Measurements from ENCODE around the gene ATP8B4.

DNA sequence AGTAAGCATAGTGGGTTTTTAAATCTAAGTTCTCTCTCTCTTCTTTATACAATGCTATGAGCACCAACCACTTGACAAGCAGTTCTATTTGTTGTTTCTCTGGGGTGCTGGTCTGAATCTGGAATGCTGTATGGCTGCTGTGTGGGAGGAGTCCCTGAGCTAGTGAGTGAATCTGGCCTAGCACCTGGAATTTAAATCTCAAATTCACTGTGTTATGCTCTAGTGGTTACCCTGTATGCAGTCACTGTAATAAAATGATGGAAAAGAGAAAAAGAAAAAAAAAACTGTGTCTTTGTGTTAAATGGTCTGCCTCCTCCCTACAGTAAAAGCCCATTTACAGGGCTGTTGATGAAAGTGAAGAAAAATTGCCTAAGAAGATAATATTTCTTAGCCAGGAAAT is 155.0 kb downstream of the ATP8B4 start:
- TF ChIP-seq CTCF (IDR thresholded peaks at IDR 0.05) (no peak), EP300 (IDR thresholded peaks at IDR 0.05) (no peak), POLR2A (IDR thresholded peaks at IDR 0.05) (no peak)

Measured in upper lobe of left lung (tissue), 4 donors.